Measurements from ENCODE around the gene NTM.

The NTM gene

GRCh38 chr11:132101881-132102280, 731.5 kb downstream of the NTM start:
- H3K4me3 ChIP-seq (ENCODE audit: low read depth, low read length) = no peak overlapping the region
- TF ChIP-seq, protein P1, sequence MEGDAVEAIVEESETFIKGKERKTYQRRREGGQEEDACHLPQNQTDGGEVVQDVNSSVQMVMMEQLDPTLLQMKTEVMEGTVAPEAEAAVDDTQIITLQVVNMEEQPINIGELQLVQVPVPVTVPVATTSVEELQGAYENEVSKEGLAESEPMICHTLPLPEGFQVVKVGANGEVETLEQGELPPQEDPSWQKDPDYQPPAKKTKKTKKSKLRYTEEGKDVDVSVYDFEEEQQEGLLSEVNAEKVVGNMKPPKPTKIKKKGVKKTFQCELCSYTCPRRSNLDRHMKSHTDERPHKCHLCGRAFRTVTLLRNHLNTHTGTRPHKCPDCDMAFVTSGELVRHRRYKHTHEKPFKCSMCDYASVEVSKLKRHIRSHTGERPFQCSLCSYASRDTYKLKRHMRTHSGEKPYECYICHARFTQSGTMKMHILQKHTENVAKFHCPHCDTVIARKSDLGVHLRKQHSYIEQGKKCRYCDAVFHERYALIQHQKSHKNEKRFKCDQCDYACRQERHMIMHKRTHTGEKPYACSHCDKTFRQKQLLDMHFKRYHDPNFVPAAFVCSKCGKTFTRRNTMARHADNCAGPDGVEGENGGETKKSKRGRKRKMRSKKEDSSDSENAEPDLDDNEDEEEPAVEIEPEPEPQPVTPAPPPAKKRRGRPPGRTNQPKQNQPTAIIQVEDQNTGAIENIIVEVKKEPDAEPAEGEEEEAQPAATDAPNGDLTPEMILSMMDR (IDR thresholded peaks at IDR 0.05; ENCODE audit: borderline replicate concordance, insufficient read depth, low read depth, low read length) = no peak

GRCh38 chr11:132103021-132103420, 732.6 kb downstream of the NTM start:
- TF ChIP-seq, protein P1 (IDR thresholded peaks at IDR 0.05; ENCODE audit: borderline replicate concordance, insufficient read depth, low read depth, low read length) = no peak
- no peak overlapping the region for H3K4me3 ChIP-seq (ENCODE audit: low read depth, low read length)

DNA sequence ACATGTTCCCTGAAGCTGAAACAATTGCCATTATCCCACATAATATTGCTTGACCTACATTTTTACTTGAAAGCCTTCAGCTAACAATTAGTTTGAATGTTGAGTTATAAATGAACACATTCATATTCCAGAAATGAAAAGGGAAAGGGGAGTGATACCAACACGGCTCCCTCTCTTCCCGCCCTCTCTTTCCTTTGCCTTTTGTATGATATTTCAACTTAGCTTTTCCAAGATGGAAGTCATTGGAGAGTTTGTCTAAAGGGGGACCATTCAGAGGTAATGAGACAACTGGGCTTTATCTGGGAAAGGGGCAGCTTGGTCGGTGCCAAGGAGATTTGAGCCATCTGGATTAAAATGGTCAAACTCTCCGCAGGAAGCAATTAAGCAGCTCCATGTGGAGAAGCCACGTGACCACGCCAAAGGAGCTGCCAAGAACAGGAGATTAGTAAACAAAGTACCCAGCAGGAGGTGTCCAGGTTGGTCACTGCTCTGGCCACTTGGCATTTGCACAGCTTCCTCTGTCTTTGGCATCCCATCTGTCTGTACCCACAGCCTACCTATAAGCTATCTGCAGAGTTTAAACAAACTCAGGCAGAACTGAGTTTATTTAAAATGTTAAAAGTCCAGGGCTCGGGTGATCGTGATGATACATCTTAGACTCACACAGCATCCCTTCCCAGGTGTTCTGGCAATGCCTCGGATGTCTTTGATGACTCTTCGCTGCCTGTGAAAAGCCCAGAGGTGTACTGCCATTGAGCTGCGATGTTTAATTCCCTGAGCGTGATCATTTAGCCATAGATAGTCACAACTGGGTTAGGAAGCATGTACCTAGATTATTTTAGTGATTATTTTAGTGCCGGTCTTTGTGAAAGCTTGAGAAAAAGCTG, 735.9 kb downstream of the NTM start:
- TF ChIP-seq, protein P1 (IDR thresholded peaks at IDR 0.05; ENCODE audit: borderline replicate concordance, insufficient read depth, low read depth, low read length) = no peak
- H3K4me3 ChIP-seq (ENCODE audit: low read depth, low read length) = no peak overlapping the region

DNA sequence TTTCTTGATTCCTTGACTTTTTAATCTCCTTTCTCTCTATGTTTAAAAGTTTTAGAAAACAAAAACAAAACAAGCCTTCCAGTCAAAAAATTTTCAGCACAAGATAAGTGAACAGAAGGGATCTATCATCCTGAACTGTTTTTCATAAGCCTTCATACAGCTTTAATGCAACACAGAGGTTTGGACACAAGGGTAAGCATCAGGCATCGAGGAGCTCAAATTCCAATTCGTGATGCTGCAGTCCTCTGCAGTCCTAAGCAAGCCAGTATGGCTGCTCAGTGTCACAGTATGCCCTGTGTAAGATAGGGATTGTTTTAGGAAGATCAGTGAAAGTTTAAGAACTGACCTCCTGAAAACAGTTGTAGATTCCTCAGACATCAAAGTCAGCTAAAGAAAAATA, 740.9 kb downstream of the NTM start:
- H3K4me3 ChIP-seq (ENCODE audit: low read depth, low read length) = no peak overlapping the region
- TF ChIP-seq, protein P1 (IDR thresholded peaks at IDR 0.05; ENCODE audit: borderline replicate concordance, insufficient read depth, low read depth, low read length) = no peak

- H3K4me3 ChIP-seq (ENCODE audit: low read depth, low read length) = no peak overlapping the region
- TF ChIP-seq, protein P1 (IDR thresholded peaks at IDR 0.05; ENCODE audit: borderline replicate concordance, insufficient read depth, low read depth, low read length) = no peak
Observed at GRCh38 chr11:132111838-132112237, 741.4 kb downstream of the NTM start.

GRCh38 chr11:132112846-132113245, 742.4 kb downstream of the NTM start:
- no peak overlapping the region for H3K4me3 ChIP-seq (ENCODE audit: low read depth, low read length)
- TF ChIP-seq, protein P1 (IDR thresholded peaks at IDR 0.05; ENCODE audit: borderline replicate concordance, insufficient read depth, low read depth, low read length) = no peak

- H3K4me3 ChIP-seq (ENCODE audit: low read depth, low read length) = no peak overlapping the region
- TF ChIP-seq, protein P1 (IDR thresholded peaks at IDR 0.05; ENCODE audit: borderline replicate concordance, insufficient read depth, low read depth, low read length) = peak; percentile 50; the same call in 1 of the 2 replicates
Observed at GRCh38 chr11:132114185-132114584, 743.8 kb downstream of the NTM start.

Measured in GM12875 (cell line).